GM12892 (cell line): ENCODE measurements around the gene CYGB.
"Not testable (repeated sequence)": the region's sequence is repeated elsewhere in the genome, so short reads cannot be mapped to it uniquely, and the experiment has no call there.

Source experiments
- POLR2A ChIP-seq: IDR thresholded peaks from 2 replicates; pipeline ENCODE4 v1.6.1; 2011; ENCODE audit warnings: low read depth, low read length, control low read depth
- POLR2AphosphoS5 ChIP-seq: IDR thresholded peaks from 2 replicates; pipeline ENCODE4 v1.6.1; 2011; ENCODE audit warnings: low read depth, low read length, control low read depth

GRCh38 chr17:76533640-76534359 is 3.7 kb downstream of the CYGB start:
- TF ChIP-seq POLR2A, POLR2AphosphoS5: not testable (repeated sequence)
